Fibroblast of pulmonary artery (primary cell): ENCODE results near the gene FOXO6.

ENCODE experiments used
- DNase-seq: peaks from one replicate; pipeline ENCODE4 v3.0.0-alpha.2; 2010; ENCODE audit warnings: low read depth
- H3K4me3 ChIP-seq: replicated peaks from 2 replicates; pipeline ENCODE4 v1.5.1; 2011; ENCODE audit warnings: low read depth, mild to moderate bottlenecking, control low read depth, low read length, moderate library complexity
- CTCF ChIP-seq: IDR thresholded peaks from 2 replicates; pipeline ENCODE4 v1.5.1; 2011; ENCODE audit warnings: mild to moderate bottlenecking, control low read depth, low read length, inconsistent platforms; ENCODE audit errors: missing control alignments

The FOXO6 gene

GRCh38 chr1:41382480-41383090 lies 21.4 kb downstream of the FOXO6 start:
- DNase-seq, result peak; percentile 16
- no peak for TF ChIP-seq CTCF
- H3K4me3 ChIP-seq, result peak overlapping the region; percentile 34

- no peak for TF ChIP-seq CTCF
- peak overlapping the region; percentile 34 for H3K4me3 ChIP-seq
- peak; percentile 30 for DNase-seq
Observed at GRCh38 chr1:41383094-41383852, 22.0 kb downstream of the FOXO6 start.

- TF ChIP-seq CTCF, result no peak
- no peak overlapping the region for H3K4me3 ChIP-seq
- no peak for DNase-seq
Observed at GRCh38 chr1:41384579-41384978, 23.3 kb downstream of the FOXO6 start.

- TF ChIP-seq CTCF, result no peak
- no peak overlapping the region for H3K4me3 ChIP-seq
- DNase-seq, result no peak
Observed at GRCh38 chr1:41385398-41386195, 24.4 kb downstream of the FOXO6 start.

- no peak overlapping the region for H3K4me3 ChIP-seq
- TF ChIP-seq CTCF, result no peak
- DNase-seq, result no peak
Observed at GRCh38 chr1:41386196-41386663, 25.0 kb downstream of the FOXO6 start.

GRCh38 chr1:41387667-41388091 lies 26.4 kb downstream of the FOXO6 start:
- TF ChIP-seq CTCF, result no peak
- DNase-seq, result peak; percentile 74
- H3K4me3 ChIP-seq, result no peak overlapping the region
